IMR-90 (cell line): ENCODE data around the gene ZC3H15. TPM values are rescaled to one million over a fixed set of nuclear protein-coding genes. Genes with fewer than 3 reads are reported as not detected.

Source experiments
- ATAC-seq: fragments of 200-7000 bp; cut with Tn5 transposase; 2 replicates; pipeline ENCODE4 v1.9.1; 2020; ENCODE audit warnings: low read depth, mild to moderate bottlenecking, moderate library complexity
- BruUV-seq: library from RNA; stranded (reverse); fragments of 400-500 nt; replicated peaks from 2 replicates; lab custom pipeline; 2021; lab: Mats Ljungman, UMichigan
- CTCF ChIA-PET: fragments of 300-600 bp; formaldehyde crosslinking; extraction: SDS; loops from one replicate; lab custom pipeline; 2021; ENCODE audit warnings: antibody characterized with exemption; lab: Yijun Ruan, JAX
- POLR2A ChIA-PET: fragments of 300-600 bp; sonication (Branson Sonifier 250); formaldehyde crosslinking; loops from one replicate; lab custom pipeline; 2022; ENCODE audit warnings: antibody characterized with exemption; ENCODE audit not compliant: unreplicated experiment; lab: Charles Lee
- DNase-seq: peaks from one replicate; pipeline ENCODE4 v3.0.0; 2013
- H2AFZ ChIP-seq: replicated peaks from 2 replicates; pipeline ENCODE3; 2013; ENCODE audit warnings: low read length, mild to moderate bottlenecking; ENCODE audit not compliant: poor library complexity
- H2AK5ac ChIP-seq: 2 replicates; pipeline ENCODE4 v1.6.1; 2013; ENCODE audit warnings: low read depth, low read length, inconsistent platforms
- H2AK9ac ChIP-seq: replicated peaks from 2 replicates; pipeline ENCODE3; 2013; ENCODE audit warnings: mild to moderate bottlenecking, low read depth, low read length, moderate library complexity; ENCODE audit not compliant: poor library complexity
- H2BK120ac ChIP-seq: 2 replicates; pipeline ENCODE4 v1.6.1; 2013; ENCODE audit warnings: low read depth, low read length, inconsistent platforms
- H2BK15ac ChIP-seq: 3 replicates; pipeline ENCODE4 v1.6.1; 2013; ENCODE audit warnings: low read depth, low read length, inconsistent platforms
- H2BK20ac ChIP-seq: 2 replicates; pipeline ENCODE4 v1.6.1; 2013; ENCODE audit warnings: low read depth, mild to moderate bottlenecking, inconsistent platforms, low read length, moderate library complexity
- H2BK5ac ChIP-seq: 2 replicates; pipeline ENCODE4 v1.6.1; 2013; ENCODE audit warnings: mild to moderate bottlenecking, low read depth, low read length, inconsistent platforms; ENCODE audit not compliant: poor library complexity, severe bottlenecking
- H3K14ac ChIP-seq: replicated peaks from 2 replicates; pipeline ENCODE4 v1.6.1; 2013; ENCODE audit warnings: low read depth, low read length, inconsistent platforms
- H3K18ac ChIP-seq: 2 replicates; pipeline ENCODE4 v1.6.1; 2013; ENCODE audit warnings: low read depth, low read length, control low read depth
- H3K23ac ChIP-seq: 2 replicates; pipeline ENCODE4 v1.6.1; 2013; ENCODE audit warnings: low read depth, low read length, inconsistent platforms
- H3K27ac ChIP-seq: 2 replicates; pipeline ENCODE4 v1.5.1; 2013; ENCODE audit warnings: mild to moderate bottlenecking, control low read depth, low read length; ENCODE audit not compliant: insufficient read depth
- H3K27me3 ChIP-seq: 2 replicates; pipeline ENCODE4 v1.6.1; 2013; ENCODE audit warnings: low read length; ENCODE audit not compliant: control insufficient read depth, insufficient read depth
- H3K36me3 ChIP-seq: 2 replicates; pipeline ENCODE4 v1.6.1; 2013; ENCODE audit warnings: low read length, mixed read lengths; ENCODE audit not compliant: control insufficient read depth, insufficient read depth
- H3K4ac ChIP-seq: 2 replicates; pipeline ENCODE4 v1.6.1; 2013; ENCODE audit warnings: low read depth, low read length, inconsistent platforms
- H3K4me1 ChIP-seq: 2 replicates; pipeline ENCODE4 v1.6.1; 2013; ENCODE audit warnings: low read length, mixed read lengths; ENCODE audit not compliant: control insufficient read depth, insufficient read depth
- H3K4me2 ChIP-seq: 2 replicates; pipeline ENCODE4 v1.6.1; 2013; ENCODE audit warnings: low read depth, mild to moderate bottlenecking, control low read depth, low read length, moderate library complexity
- H3K4me3 ChIP-seq: 2 replicates; pipeline ENCODE4 v1.5.1; 2013; ENCODE audit warnings: low read depth, mild to moderate bottlenecking, control low read depth, low read length, moderate library complexity; ENCODE audit not compliant: insufficient read depth
- H3K56ac ChIP-seq: 2 replicates; pipeline ENCODE4 v1.6.1; 2013; ENCODE audit warnings: low read length, inconsistent platforms; ENCODE audit not compliant: insufficient read depth; ENCODE audit errors: extremely low read depth
- H3K79me1 ChIP-seq, 2 experiments: 2 replicates each; pipeline ENCODE4 v1.6.1; 2013; ENCODE audit warnings: low read length in 2 of 2, inconsistent platforms in 1 of 2, low read depth in 1 of 2
- H3K9ac ChIP-seq: 2 replicates; pipeline ENCODE4 v1.6.1; 2013; ENCODE audit warnings: low read depth, low read length, control low read depth
- H3K9me1 ChIP-seq: 2 replicates; pipeline ENCODE4 v1.6.1; 2013; ENCODE audit warnings: low read length, inconsistent platforms; ENCODE audit not compliant: insufficient read depth
- H3K9me3 ChIP-seq: 2 replicates; pipeline ENCODE4 v1.6.1; 2013; ENCODE audit warnings: low read length; ENCODE audit not compliant: control insufficient read depth, insufficient read depth
- H4K20me1 ChIP-seq: 2 replicates; pipeline ENCODE4 v1.6.1; 2013; ENCODE audit warnings: low read length, inconsistent platforms; ENCODE audit not compliant: insufficient read depth
- H4K5ac ChIP-seq: 2 replicates; pipeline ENCODE4 v1.6.1; 2013; ENCODE audit warnings: mild to moderate bottlenecking, low read depth, low read length, control low read depth
- H4K8ac ChIP-seq, 2 experiments: 2 replicates each; pipeline ENCODE4 v1.6.1; 2013; ENCODE audit warnings: low read depth in 2 of 2, low read length in 2 of 2, control low read depth in 1 of 2, inconsistent platforms in 1 of 2
- H4K91ac ChIP-seq: 2 replicates; pipeline ENCODE4 v1.6.1; 2013; ENCODE audit warnings: low read depth, low read length, inconsistent platforms; ENCODE audit not compliant: insufficient read depth
- BHLHE40 ChIP-seq: fragments of 150-350 bp; IDR thresholded peaks from 2 replicates; pipeline ENCODE4 v1.6.1; 2016; ENCODE audit warnings: mild to moderate bottlenecking, low read depth, low read length
- CTCF ChIP-seq: conservative IDR thresholded peaks from 2 replicates; pipeline ENCODE4 v1.5.1; 2012; ENCODE audit warnings: mild to moderate bottlenecking, low read depth, low read length, improper control_type of control experiment
- ELK1 ChIP-seq: fragments of 150-350 bp; IDR thresholded peaks from 2 replicates; pipeline ENCODE4 v1.6.1; 2016; ENCODE audit warnings: low read depth, mild to moderate bottlenecking, low read length, moderate library complexity, borderline replicate concordance
- FOS ChIP-seq: fragments of 150-350 bp; IDR thresholded peaks from 2 replicates; pipeline ENCODE4 v1.6.1; 2016; ENCODE audit warnings: low read depth, low read length
- MAFK ChIP-seq: IDR thresholded peaks from 2 replicates; pipeline ENCODE4 v1.6.1; 2012; ENCODE audit warnings: low read depth, low read length, improper control_type of control experiment
- MAZ ChIP-seq: IDR thresholded peaks from 2 replicates; pipeline ENCODE4 v1.6.1; 2012; ENCODE audit warnings: low read depth, mild to moderate bottlenecking, low read length, improper control_type of control experiment, moderate library complexity, borderline replicate concordance
- MXI1 ChIP-seq: IDR thresholded peaks from 2 replicates; pipeline ENCODE4 v1.6.1; 2012; ENCODE audit warnings: low read depth, mild to moderate bottlenecking, low read length, moderate library complexity, borderline replicate concordance
- POLR2A ChIP-seq: IDR thresholded peaks from 2 replicates; pipeline ENCODE4 v1.6.1; 2012; ENCODE audit warnings: mild to moderate bottlenecking, low read depth, low read length
- RCOR1 ChIP-seq: IDR thresholded peaks from 2 replicates; pipeline ENCODE4 v1.6.1; 2012; ENCODE audit warnings: mild to moderate bottlenecking, low read length, improper control_type of control experiment; ENCODE audit not compliant: insufficient replicate concordance
- USF2 ChIP-seq: fragments of 150-350 bp; IDR thresholded peaks from 2 replicates; pipeline ENCODE4 v1.6.1; 2017; ENCODE audit warnings: mild to moderate bottlenecking, antibody characterized with exemption, low read length, low read depth
- dilution Hi-C: fragments of 300-500 bp; cut with HindIII; formaldehyde crosslinking; loops from one replicate; pipeline ENCODE4 v1.14.3; 2018; ENCODE audit warnings: low sequenced_read_pairs; ENCODE audit not compliant: unreplicated experiment
- in situ Hi-C: fragments of 300-500 bp; cut with MboI; formaldehyde crosslinking; loops from 3 replicates; pipeline ENCODE4 v1.14.3; 2019; ENCODE audit warnings: low sequenced_read_pairs, inconsistent platforms, mixed read lengths
- intact Hi-C: fragments of 100-400 bp; cut with micrococcal nuclease; formaldehyde crosslinking; loops from 2 replicates; pipeline ENCODE4 v1.10.0; 2022
- polyA plus RNA-seq, 3 experiments: library from polyadenylated mRNA; depleted of rRNA; stranded (reverse); fragments of >200 nt; gene quantifications; 2 replicates each; pipeline ENCODE4 v1.2.3, GENCODE V29; 2012; ENCODE audit warnings: low replicate concordance in 1 of 3
- total RNA-seq: library from RNA; depleted of rRNA; stranded (reverse); fragments of >200 nt; gene quantifications from 2 replicates; pipeline ENCODE4 v1.2.3, GENCODE V29; 2012

ZC3H15 gene
- total and polyA plus RNA-seq, 2 of the 4 experiments (the other 2 are of a cell fraction) = 22.9 to 47.4 TPM

- peaks cover 2% of the 10 kb centered on the region; the same call in 1 of the 2 replicates for H3K9me3 ChIP-seq
- H3K9me1 ChIP-seq = no peaks in the 10 kb centered on the region
- ATAC-seq (no peak), DNase-seq (no peak)
- H3K27ac ChIP-seq = no peak overlapping the region
- H3K9ac ChIP-seq = no peak overlapping the region
- no peak overlapping the region for H2BK15ac ChIP-seq
- intact Hi-C loops (no loop called here), in situ Hi-C loops (no loop called here), dilution Hi-C loops (no loop called here)
- H4K20me1 ChIP-seq = no peaks in the 10 kb centered on the region
- TF ChIP-seq MAFK = no peak
- TF ChIP-seq CTCF = no peak
- TF ChIP-seq POLR2A = no peak
- TF ChIP-seq MXI1 = no peak
- TF ChIP-seq BHLHE40 = no peak
- TF ChIP-seq ELK1 = no peak
- no peak for TF ChIP-seq FOS
- TF ChIP-seq RCOR1 = no peak
- no peak for TF ChIP-seq USF2
- no peak for TF ChIP-seq MAZ
- no peak overlapping the region for H2AFZ ChIP-seq
- ChIA-PET POLR2A (no interaction called here), CTCF (no interaction called here)
- H3K4me3 ChIP-seq = no peak overlapping the region
- no peak overlapping the region for H4K5ac ChIP-seq
- H4K91ac ChIP-seq = no peak overlapping the region
- no peak overlapping the region for H3K4ac ChIP-seq
- no peak overlapping the region for H3K56ac ChIP-seq
- H3K18ac ChIP-seq = no peak overlapping the region
- no peak overlapping the region for H3K23ac ChIP-seq
- no peak overlapping the region for H3K4me2 ChIP-seq
- no peak overlapping the region for H2BK120ac ChIP-seq
- H2BK5ac ChIP-seq = no peak overlapping the region
- no peaks in the 10 kb centered on the region for H3K36me3 ChIP-seq
- no peak overlapping the region for H2AK5ac ChIP-seq
- H3K14ac ChIP-seq = no peak overlapping the region
- no peaks in the 10 kb centered on the region for H3K4me1 ChIP-seq
- H2AK9ac ChIP-seq = no peak overlapping the region
- no peak overlapping the region for H4K8ac ChIP-seq
- H3K79me1 ChIP-seq = no peaks in the 10 kb centered on the region
- no peaks in the 10 kb centered on the region for H3K27me3 ChIP-seq
- BruUV-seq = no TSS peak
- H2BK20ac ChIP-seq = no peak overlapping the region
Measured at GRCh38 chr2:186466743-186467142, 19.3 kb upstream of the ZC3H15 start.
